PC-9 (cell line): ENCODE data around the gene CNTNAP2.

Source experiments
- EZH2 ChIP-seq: fragments of 200-600 bp; sonication (generic); IDR thresholded peaks from 2 replicates; pipeline ENCODE4 v1.8.0; 2017; ENCODE audit warnings: antibody characterized with exemption, low read depth
- TF ChIP-seq, protein P1 (sequence below): fragments of 200-600 bp; sonication (generic); conservative IDR thresholded peaks from 2 replicates; pipeline ENCODE4 v1.6.1; 2017; ENCODE audit warnings: mixed run types, antibody characterized with exemption, mild to moderate bottlenecking, moderate library complexity

DNA sequence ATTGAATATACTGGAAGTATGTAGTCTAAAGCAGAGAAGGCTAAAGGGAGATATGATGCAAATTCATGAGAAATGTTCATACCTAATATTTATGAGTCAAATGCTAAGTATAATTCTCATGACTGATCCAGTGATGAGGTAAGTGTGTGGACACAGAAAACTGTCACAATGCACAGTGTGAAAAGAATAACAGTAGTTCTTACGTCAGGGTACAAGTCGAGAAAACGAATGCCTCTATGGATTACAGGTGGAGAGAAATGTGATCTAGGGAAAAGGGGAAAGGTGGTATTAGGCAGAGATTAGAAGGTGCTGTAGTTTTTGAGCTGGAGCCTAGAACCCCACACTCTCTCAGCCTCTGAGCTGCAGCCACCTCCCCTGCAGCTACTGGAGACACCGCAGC, 542.0 kb downstream of the CNTNAP2 start:
- TF ChIP-seq, protein P1, sequence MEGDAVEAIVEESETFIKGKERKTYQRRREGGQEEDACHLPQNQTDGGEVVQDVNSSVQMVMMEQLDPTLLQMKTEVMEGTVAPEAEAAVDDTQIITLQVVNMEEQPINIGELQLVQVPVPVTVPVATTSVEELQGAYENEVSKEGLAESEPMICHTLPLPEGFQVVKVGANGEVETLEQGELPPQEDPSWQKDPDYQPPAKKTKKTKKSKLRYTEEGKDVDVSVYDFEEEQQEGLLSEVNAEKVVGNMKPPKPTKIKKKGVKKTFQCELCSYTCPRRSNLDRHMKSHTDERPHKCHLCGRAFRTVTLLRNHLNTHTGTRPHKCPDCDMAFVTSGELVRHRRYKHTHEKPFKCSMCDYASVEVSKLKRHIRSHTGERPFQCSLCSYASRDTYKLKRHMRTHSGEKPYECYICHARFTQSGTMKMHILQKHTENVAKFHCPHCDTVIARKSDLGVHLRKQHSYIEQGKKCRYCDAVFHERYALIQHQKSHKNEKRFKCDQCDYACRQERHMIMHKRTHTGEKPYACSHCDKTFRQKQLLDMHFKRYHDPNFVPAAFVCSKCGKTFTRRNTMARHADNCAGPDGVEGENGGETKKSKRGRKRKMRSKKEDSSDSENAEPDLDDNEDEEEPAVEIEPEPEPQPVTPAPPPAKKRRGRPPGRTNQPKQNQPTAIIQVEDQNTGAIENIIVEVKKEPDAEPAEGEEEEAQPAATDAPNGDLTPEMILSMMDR = no peak
- no peak for TF ChIP-seq EZH2
